NK-92 (cell line): Measurements from ENCODE around the gene SLC41A3.
"Not testable (repeated sequence)": the region's sequence is repeated elsewhere in the genome, so short reads cannot be mapped to it uniquely, and the experiment has no call there.

Source experiments
- DNase-seq: peaks from one replicate; lab custom pipeline; 2025; ENCODE audit not compliant: unreplicated experiment; lab: John Stamatoyannopoulos, UW

SLC41A3 gene

DNA sequence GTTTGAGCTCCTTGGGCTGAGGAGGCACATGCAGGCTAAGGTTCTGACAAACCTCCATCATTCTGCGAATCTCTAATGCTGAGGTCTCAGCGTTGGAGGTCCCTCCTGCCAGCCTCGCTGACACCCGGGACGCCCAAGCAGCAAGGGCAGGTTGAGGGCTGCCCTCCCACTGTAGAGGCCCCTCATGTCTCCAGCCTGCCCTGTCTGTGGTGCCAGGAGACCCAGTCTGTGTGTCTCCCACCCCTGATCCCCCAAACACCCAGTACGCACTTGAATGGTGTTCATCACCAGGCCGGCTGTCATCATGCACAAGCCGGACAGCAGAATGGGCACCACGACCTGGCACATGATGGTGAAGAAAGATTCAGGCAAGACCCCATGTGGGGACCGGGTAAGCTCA, 27.8 kb downstream of the SLC41A3 start:
- DNase-seq, result no peak

DNA sequence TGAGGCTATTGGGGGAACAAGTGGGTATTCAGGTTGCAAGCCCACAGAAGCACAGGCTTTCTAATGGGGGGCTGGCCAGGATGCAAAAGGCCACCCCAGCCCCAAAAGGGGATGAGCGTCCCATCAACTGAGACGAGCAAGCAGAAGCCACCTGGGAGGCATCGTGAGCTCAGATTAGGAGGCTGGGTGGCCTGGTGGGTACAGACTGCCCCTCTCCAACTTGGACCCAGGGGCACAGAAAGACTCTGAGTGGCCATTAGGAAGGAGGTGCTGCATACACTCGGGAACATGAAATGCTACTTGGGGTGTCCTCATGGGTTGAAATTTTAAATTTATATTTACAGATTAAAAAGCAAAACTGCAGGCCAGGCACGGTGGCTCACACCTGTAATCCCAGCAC, 29.1 kb downstream of the SLC41A3 start:
- no peak for DNase-seq

GRCh38 chr3:126053949-126054569, 29.9 kb downstream of the SLC41A3 start:
- no peak for DNase-seq

GRCh38 chr3:126053513-126053912, 30.4 kb downstream of the SLC41A3 start:
- no peak for DNase-seq

DNA sequence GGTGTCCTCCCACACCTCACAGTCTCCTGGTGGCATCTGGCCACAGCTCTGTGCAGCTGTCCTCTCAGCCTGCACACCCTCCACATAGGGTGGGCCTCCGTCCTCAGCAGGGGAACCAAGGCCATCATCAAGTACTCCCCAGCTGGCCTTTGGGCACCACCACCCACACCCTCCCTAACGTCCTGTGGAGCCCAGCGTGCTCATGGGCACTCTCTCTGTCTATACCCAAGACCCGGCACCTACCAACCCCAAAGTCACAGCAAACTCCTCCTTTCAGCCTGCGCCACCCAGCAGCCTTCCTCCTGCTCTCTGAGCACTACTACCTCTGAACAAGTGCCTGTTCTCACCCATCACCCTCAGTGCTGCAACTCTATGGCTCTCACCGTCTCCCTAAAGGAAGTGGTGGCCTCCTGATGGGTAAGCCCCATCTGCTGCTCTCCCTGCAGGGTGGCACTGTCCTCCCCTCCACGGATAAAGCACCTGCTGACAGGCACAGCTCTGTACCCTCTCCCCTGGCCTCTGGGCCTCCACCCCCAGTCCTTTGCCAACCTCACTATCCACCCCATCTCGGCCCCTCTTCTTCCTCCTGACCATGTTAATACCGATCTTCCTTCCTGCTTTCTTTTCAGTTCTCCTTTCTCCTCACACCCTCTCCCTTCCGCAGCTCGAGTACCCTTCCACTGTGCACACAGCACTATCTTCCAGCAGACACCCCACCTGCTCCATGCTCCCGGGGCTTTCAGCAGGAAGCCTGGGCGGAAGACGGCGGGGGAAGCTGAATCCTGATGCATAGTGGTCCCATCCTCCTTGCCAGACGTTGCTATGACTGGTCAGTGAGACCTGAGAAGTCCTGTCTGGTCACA, 31.5 kb downstream of the SLC41A3 start:
- no peak for DNase-seq

DNA sequence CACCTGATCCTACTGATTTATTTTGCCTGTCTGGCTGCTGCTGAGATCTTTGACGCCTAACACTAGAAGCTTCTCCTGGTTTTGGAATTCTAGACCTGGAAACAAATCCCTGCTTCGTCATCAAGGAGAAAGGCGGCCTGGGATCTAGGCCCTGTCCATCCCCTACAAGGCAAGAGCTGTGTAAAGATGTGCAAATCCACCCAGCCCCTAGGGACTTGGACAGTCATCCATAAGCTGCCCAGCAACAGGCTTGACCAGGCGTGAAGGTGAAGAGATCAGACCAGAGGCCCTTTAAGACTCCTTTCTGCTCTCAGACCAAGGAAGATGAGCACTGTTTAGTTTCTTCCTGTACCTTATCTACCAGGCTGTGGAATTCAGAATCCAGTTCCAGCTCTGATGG, 32.2 kb downstream of the SLC41A3 start:
- no peak for DNase-seq

DNA sequence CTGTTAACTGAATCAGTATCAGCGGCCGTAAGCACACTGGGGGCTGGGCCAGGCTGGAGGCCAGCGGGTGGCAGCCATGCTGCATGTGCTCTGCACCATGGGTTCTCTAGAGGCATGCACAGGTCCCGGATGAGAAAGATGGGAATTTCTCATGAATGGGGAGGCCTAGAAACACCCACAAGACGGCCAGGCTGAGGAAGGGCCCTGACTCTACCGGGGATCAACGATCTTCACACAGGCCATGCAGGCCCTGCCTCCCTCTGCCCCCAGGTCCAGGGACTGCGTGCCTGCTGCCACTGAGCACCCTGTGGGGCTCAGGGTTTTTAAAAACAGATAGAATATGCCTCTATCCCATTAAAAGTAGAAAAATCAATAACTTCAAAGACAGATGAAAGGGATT, 32.7 kb downstream of the SLC41A3 start:
- DNase-seq, result no peak

DNA sequence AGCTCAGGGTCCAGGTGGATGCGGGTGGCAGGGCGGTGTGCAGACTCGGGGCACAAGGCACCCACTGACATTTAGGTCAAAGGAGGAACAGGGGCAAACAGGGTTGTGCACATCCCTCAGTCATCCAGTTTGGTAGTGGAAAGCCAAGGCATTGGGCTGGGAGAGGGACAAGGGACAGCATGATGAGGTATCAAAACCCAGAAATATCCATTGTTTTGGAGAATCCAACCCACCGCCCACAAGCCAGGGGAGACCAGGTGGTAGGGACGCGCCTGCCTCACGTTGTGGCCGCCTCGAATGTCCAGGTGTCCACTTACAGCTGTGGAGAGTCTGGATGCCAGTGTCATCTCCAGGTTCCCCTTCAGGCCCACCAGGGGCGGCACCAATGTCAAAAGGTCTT, 33.3 kb downstream of the SLC41A3 start:
- no peak for DNase-seq

- DNase-seq, result no peak
These were observed 33.9 kb downstream of the SLC41A3 start for GRCh38 chr3:126050050-126050392.

- no peak for DNase-seq
These were observed 34.5 kb downstream of the SLC41A3 start for GRCh38 chr3:126049289-126050049.

DNA sequence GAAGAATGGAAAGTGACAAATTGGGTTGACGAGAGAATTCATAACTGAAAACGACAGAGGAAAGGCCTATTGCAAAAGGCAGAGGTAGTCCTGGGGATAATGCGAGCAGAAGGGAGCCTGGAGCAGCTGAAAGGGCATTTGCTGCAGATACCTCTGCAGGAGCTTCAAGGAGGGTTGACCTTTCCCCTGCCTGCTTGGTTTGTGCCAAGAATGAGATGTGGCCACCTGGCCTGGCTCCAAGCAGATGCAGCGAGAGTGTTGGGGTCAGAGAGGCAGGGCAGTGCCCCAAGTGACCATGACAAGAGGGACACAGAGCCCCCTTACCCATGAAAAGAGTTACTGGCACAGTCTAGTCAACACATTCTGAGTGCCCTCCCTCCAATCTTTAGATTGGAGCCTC, 43.5 kb downstream of the SLC41A3 start:
- no peak for DNase-seq

GRCh38 chr3:126039870-126040269, 44.1 kb downstream of the SLC41A3 start:
- no peak for DNase-seq

DNA sequence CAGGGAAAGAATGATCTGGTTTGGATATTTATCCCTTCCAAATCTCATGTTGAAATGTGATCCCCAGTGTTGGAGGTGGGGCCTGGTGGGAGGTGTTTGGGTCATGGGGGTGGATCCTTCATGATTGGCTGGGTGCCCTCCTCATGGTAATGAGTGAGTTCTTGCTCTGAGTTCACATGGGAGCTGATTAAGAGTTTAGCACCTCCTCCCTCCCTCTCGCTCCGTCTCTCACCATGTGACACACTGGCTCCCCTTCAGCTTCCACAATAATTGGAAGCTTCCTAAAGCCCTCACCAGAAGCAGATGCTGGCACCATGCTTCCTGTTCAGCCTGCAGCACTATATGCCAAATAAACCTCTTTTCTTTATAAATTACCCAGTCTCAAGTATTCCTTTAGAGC, 45.1 kb downstream of the SLC41A3 start:
- not testable (repeated sequence) for DNase-seq

GRCh38 chr3:126036056-126036549, 47.8 kb downstream of the SLC41A3 start:
- no peak for DNase-seq

GRCh38 chr3:126035362-126036050, 48.4 kb downstream of the SLC41A3 start:
- DNase-seq, result no peak

GRCh38 chr3:126034481-126035361, 49.2 kb downstream of the SLC41A3 start:
- DNase-seq, result no peak

DNA sequence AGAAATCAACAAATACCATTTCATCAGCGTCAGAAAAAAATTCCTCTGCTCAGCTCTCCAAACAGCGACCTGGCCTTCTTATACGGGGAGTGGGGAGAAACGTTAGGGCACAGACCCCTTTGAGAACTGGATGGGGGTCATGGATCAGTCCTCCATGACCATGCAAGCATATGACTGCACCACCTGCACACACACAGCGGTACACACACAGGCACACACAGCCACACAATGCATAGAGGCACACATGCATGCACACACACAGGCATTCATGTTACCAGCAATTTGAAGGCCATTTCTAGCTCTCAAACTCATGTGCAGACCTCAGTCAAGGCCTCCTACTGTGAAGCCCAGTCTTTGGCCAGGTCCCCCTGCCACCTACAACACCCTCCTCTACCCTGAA, 50.2 kb downstream of the SLC41A3 start:
- no peak for DNase-seq

GRCh38 chr3:126033051-126033745, 50.7 kb downstream of the SLC41A3 start:
- no peak for DNase-seq

- no peak for DNase-seq
These were observed 51.9 kb downstream of the SLC41A3 start for GRCh38 chr3:126031981-126032471.
